ENCODE results near the gene PACRG.

Gene PACRG

GRCh38 chr6:163328411-163328810, 600.6 kb downstream of the PACRG start:
- H3K4me3 ChIP-seq (ENCODE audit: low read length) = no peak overlapping the region
- no peak for TF ChIP-seq CTCF (conservative IDR thresholded peaks at IDR 0.05; ENCODE audit: low read depth, low read length)
- no peak for DNase-seq (ENCODE audit: low read depth)

- DNase-seq (ENCODE audit: low read depth) = no peak
- TF ChIP-seq CTCF (conservative IDR thresholded peaks at IDR 0.05; ENCODE audit: low read depth, low read length) = no peak
- H3K4me3 ChIP-seq (ENCODE audit: low read length) = no peak overlapping the region
Measured at GRCh38 chr6:163329991-163330390, 602.2 kb downstream of the PACRG start.

GRCh38 chr6:163331245-163331644, 603.5 kb downstream of the PACRG start:
- DNase-seq (ENCODE audit: low read depth) = no peak
- TF ChIP-seq CTCF (conservative IDR thresholded peaks at IDR 0.05; ENCODE audit: low read depth, low read length) = no peak

GRCh38 chr6:163332575-163332974, 604.8 kb downstream of the PACRG start:
- TF ChIP-seq CTCF (conservative IDR thresholded peaks at IDR 0.05; ENCODE audit: low read depth, low read length) = no peak

More at GRCh38 chr6:163331245-163331644, 603.5 kb downstream of the PACRG start:
- H3K4me3 ChIP-seq (ENCODE audit: low read length) = no peak overlapping the region

GRCh38 chr6:163333038-163333437, 605.3 kb downstream of the PACRG start:
- no peak overlapping the region for H3K4me3 ChIP-seq (ENCODE audit: low read length)
- no peak for DNase-seq (ENCODE audit: low read depth)
- TF ChIP-seq CTCF (conservative IDR thresholded peaks at IDR 0.05; ENCODE audit: low read depth, low read length) = no peak

More at GRCh38 chr6:163332575-163332974, 604.8 kb downstream of the PACRG start:
- DNase-seq (ENCODE audit: low read depth) = no peak
- no peak overlapping the region for H3K4me3 ChIP-seq (ENCODE audit: low read length)

- no peak for DNase-seq (ENCODE audit: low read depth)
- TF ChIP-seq CTCF (conservative IDR thresholded peaks at IDR 0.05; ENCODE audit: low read depth, low read length) = no peak
- H3K4me3 ChIP-seq (ENCODE audit: low read length) = no peak overlapping the region
Measured at GRCh38 chr6:163333701-163334663, 606.2 kb downstream of the PACRG start.

- TF ChIP-seq CTCF (conservative IDR thresholded peaks at IDR 0.05; ENCODE audit: low read depth, low read length) = no peak
- DNase-seq (ENCODE audit: low read depth) = no peak
Measured at GRCh38 chr6:163335056-163335455, 607.3 kb downstream of the PACRG start.

More at GRCh38 chr6:163335056-163335455, 607.3 kb downstream of the PACRG start:
- H3K4me3 ChIP-seq (ENCODE audit: low read length) = no peak overlapping the region
